ENCODE results near the gene SLC16A13. TPM values are rescaled to one million over a fixed set of nuclear protein-coding genes. Genes with fewer than 3 reads are reported as not detected.

Gene SLC16A13
- total RNA-seq, 4 donors from 2014 or later = 1.2 to 6.7 (median 4.1) TPM

DNA sequence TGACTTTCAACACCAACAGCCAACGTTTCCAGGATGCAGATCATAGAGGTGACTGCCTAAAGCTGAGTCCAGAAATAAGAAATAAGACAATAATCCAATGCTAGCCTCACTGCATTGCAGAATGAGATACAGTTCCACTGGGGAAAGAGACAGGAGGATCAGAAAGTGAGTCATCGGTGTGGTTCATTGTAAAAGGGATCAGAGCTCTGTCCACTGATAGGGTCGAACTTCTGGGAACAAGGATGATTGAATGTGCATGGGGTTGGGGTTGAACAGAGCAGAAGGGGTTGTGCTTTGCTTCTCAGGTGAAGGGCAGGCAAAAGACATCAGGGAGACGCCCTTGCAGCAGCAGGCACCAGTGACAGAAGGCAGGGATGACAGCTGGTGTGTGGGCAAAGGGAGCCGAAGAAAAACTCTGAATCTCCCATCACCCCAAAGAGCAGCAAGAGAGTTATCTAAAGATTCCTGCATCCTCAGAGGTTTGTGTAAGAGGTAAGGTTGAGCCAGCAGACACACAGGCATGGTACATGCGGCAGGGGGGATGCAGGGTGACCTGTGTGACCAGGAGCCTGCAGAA, 27.8 kb downstream of the SLC16A13 start:
- Histone ChIP-seq H3K27ac (no peak overlapping the region), H3K9me3 (no peaks in the 10 kb centered on the region), H3K36me3 (no peaks in the 10 kb centered on the region), H3K27me3 (no peaks in the 10 kb centered on the region), H3K4me3 (replicated peaks in 1 of 3) (no peak overlapping the region), H3K4me1 (no peaks in the 10 kb centered on the region)
- WGBS, 2 donors = 78 to 79% methylated on average over 6 of the region's 6 CpGs
- no peak for DNase-seq
- intact Hi-C loops (cut with DNase I) = no loop called here
- TF ChIP-seq, protein P1, sequence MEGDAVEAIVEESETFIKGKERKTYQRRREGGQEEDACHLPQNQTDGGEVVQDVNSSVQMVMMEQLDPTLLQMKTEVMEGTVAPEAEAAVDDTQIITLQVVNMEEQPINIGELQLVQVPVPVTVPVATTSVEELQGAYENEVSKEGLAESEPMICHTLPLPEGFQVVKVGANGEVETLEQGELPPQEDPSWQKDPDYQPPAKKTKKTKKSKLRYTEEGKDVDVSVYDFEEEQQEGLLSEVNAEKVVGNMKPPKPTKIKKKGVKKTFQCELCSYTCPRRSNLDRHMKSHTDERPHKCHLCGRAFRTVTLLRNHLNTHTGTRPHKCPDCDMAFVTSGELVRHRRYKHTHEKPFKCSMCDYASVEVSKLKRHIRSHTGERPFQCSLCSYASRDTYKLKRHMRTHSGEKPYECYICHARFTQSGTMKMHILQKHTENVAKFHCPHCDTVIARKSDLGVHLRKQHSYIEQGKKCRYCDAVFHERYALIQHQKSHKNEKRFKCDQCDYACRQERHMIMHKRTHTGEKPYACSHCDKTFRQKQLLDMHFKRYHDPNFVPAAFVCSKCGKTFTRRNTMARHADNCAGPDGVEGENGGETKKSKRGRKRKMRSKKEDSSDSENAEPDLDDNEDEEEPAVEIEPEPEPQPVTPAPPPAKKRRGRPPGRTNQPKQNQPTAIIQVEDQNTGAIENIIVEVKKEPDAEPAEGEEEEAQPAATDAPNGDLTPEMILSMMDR (IDR thresholded peaks at IDR 0.05) = no peak
- TF ChIP-seq POLR2A (IDR thresholded peaks at IDR 0.05) = no peak

DNA sequence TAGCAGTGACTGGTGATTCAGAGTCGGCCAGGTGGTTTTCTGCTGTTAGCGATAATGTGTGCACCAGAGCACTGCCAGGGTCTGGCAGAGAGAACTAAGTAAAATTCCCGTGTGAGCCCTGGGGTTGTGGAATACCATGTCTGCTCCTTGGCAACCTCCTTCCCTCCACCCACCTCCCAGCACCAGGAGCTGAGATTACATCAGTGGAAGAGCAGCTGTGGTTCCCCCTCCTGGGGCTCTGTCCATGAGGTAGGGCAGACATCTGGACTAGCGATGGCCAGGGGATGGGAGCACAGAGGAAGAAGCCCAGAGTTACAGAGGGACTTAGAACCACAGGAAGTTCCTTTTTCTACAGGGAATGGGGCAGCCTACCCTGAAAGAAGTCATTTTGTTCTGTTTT, 28.4 kb downstream of the SLC16A13 start:
- no peaks in the 10 kb centered on the region for H3K27me3 ChIP-seq
- H3K36me3 ChIP-seq = no peaks in the 10 kb centered on the region
- TF ChIP-seq, protein P1 (IDR thresholded peaks at IDR 0.05) = no peak
- TF ChIP-seq POLR2A (IDR thresholded peaks at IDR 0.05) = no peak
- no peak overlapping the region for H3K4me3 ChIP-seq (replicated peaks in 1 of 3)
- no peak for DNase-seq
- H3K9me3 ChIP-seq = no peaks in the 10 kb centered on the region
- WGBS, 2 donors = 67 to 75% methylated on average over 4 of the region's 4 CpGs
- H3K4me1 ChIP-seq = no peaks in the 10 kb centered on the region
- H3K27ac ChIP-seq = no peak overlapping the region
- intact Hi-C loops (cut with DNase I) = no loop called here

DNA sequence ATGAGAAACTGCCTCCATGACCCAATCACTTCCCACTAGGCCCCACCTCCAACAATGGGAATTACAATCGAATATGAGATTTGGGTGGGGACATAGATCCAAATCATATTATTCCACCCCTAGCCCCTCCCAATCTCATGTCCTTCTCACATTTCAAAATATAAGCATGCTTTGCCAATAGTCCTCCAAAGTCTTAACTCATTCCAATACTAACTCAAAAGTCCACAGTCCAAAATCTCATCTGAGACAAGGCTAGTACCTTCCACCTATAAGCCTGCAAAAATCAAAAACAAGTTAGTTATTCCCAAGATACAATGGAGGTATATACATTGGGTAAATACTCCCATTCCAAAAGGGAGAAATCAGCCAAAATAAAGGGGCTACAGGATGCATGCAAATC, 31.4 kb downstream of the SLC16A13 start:
- Histone ChIP-seq H3K4me3 (replicated peaks in 1 of 3) (no peak overlapping the region), H3K4me1 (no peaks in the 10 kb centered on the region), H3K9me3 (no peaks in the 10 kb centered on the region), H3K27me3 (no peaks in the 10 kb centered on the region), H3K36me3 (no peaks in the 10 kb centered on the region), H3K27ac (no peak overlapping the region)
- no peak for DNase-seq
- TF ChIP-seq POLR2A (IDR thresholded peaks at IDR 0.05) = no peak
- TF ChIP-seq, protein P1 (IDR thresholded peaks at IDR 0.05) = no peak
- 86 to 90% methylated on average over 1 of the region's 1 CpG for WGBS, 2 donors
- intact Hi-C loops (cut with DNase I) = no loop called here

DNA sequence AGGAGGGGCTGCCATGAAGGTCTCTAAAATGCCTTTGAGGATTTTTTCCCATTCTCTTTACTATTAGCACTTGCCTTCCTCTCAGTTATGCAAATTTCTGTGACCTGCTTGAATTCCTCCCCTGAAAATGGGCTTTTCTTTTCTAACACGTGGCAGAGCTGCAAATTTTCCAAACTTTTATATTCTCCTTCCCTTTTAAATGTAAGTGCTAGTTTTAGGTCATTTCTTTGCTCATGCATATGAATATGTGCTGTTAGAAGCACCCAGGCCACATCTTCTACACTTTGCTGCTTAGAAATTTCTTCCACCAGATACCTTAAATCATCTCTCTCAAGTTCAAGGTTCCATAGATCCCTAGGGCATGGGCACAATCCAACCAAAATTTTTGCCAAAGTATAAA, 32.5 kb downstream of the SLC16A13 start:
- intact Hi-C loops (cut with DNase I) = no loop called here
- no peak for DNase-seq
- no peak overlapping the region for H3K4me3 ChIP-seq (replicated peaks in 1 of 3)
- TF ChIP-seq, protein P1 (IDR thresholded peaks at IDR 0.05) = no peak
- TF ChIP-seq POLR2A (IDR thresholded peaks at IDR 0.05) = no peak
- 22 to 39% methylated on average over 1 of the region's 1 CpG for WGBS, 2 donors
- no peaks in the 10 kb centered on the region for H3K36me3 ChIP-seq
- H3K27me3 ChIP-seq = no peaks in the 10 kb centered on the region
- H3K27ac ChIP-seq = no peak overlapping the region
- H3K9me3 ChIP-seq = no peaks in the 10 kb centered on the region
- H3K4me1 ChIP-seq = no peaks in the 10 kb centered on the region

DNA sequence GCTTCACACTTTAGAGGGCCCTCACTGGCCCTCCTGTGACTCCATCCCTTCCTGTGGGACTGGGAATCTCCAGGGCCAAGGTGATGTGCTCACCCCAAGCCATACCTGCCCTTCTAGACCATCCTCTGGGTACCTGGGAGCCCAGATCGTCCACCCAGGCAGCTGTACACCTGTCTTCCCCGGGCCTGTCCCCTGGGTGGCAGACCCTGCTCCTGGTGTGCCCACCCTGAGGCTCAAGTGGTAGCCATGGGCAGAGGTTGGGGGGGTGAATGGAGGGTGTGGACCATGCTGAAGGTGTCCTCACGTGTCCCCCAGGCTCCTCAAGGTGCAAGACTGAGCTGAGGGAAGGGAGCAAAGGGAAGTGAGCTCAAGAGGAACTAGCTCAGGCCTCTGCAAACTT, 34.9 kb downstream of the SLC16A13 start:
- 81 to 95% methylated on average over 2 to 3 of the region's 3 CpGs for WGBS, 2 donors
- Histone ChIP-seq H3K4me1 (no peaks in the 10 kb centered on the region), H3K27ac (no peak overlapping the region), H3K27me3 (no peaks in the 10 kb centered on the region), H3K36me3 (no peaks in the 10 kb centered on the region), H3K9me3 (no peaks in the 10 kb centered on the region), H3K4me3 (replicated peaks in 1 of 3) (no peak overlapping the region)
- no peak for TF ChIP-seq POLR2A (IDR thresholded peaks at IDR 0.05)
- TF ChIP-seq, protein P1 (IDR thresholded peaks at IDR 0.05) = no peak
- intact Hi-C loops (cut with DNase I) = no loop called here
- no peak for DNase-seq

Data from thyroid gland (tissue), 4 donors.